NCI-H345 treated with DMSO at 0.1 percent for 48 hours (cell line): Measurements from ENCODE around the gene ECPAS.
"Not testable (repeated sequence)": the region's sequence is repeated elsewhere in the genome, so short reads cannot be mapped to it uniquely, and the experiment has no call there.

Experiments
- DNase-seq: peaks from one replicate; lab custom pipeline; 2025; ENCODE audit not compliant: unreplicated experiment; lab: John Stamatoyannopoulos, UW

ECPAS gene

GRCh38 chr9:111356481-111357244 is 127.5 kb downstream of the ECPAS start:
- DNase-seq = no peak

GRCh38 chr9:111352545-111352944 is 131.6 kb downstream of the ECPAS start:
- no peak for DNase-seq

- no peak for DNase-seq
These were observed 133.6 kb downstream of the ECPAS start for GRCh38 chr9:111350556-111350955.

GRCh38 chr9:111349766-111350165 is 134.4 kb downstream of the ECPAS start:
- peak; percentile 7 for DNase-seq

- DNase-seq = no peak
These were observed 135.3 kb downstream of the ECPAS start for GRCh38 chr9:111348821-111349271.

- DNase-seq = not testable (repeated sequence)
These were observed 149.8 kb downstream of the ECPAS start for GRCh38 chr9:111334318-111334863.

- no peak for DNase-seq
These were observed 154.1 kb downstream of the ECPAS start, which contains the start of gene OR2K2 for GRCh38 chr9:111330124-111330523. Gene OR2K2, minus strand, starts transcription at chr9:111330224. Its CDS starts 1,791 bp downstream, at chr9:111328433.

- no peak for DNase-seq
These were observed 163.6 kb downstream of the ECPAS start for GRCh38 chr9:111320631-111321030.

GRCh38 chr9:111316796-111317195 is 167.4 kb downstream of the ECPAS start:
- no peak for DNase-seq
